ENCODE results near the gene LACTBL1.

- no peak for TF ChIP-seq CTCF (IDR thresholded peaks at IDR 0.05; ENCODE audit: insufficient read depth, low read depth, low read length)
- no peak for TF ChIP-seq EZH2 (IDR thresholded peaks at IDR 0.05; ENCODE audit: insufficient read depth, low read length)
Measured at GRCh38 chr1:22949822-22950331, 22.8 kb downstream of the LACTBL1 start.
